GM21529 (cell line): ENCODE measurements around the gene EGFL7.

Source experiments
- ATAC-seq: cut with Tn5 transposase; IDR thresholded peaks from one replicate; pipeline ENCODE4 v1.9.1; 2021; ENCODE audit not compliant: unreplicated experiment

The EGFL7 gene

GRCh38 chr9:136662656-136663581 lies at the start of gene EGFL7:
Gene EGFL7, plus strand, starts transcription at chr9:136662916. Its CDS starts 5,367 bp downstream, at chr9:136668283.
- no peak for ATAC-seq

- ATAC-seq = no peak
Measured at GRCh38 chr9:136613824-136614371, 48.8 kb upstream of the EGFL7 start.

- ATAC-seq = no peak
Measured at GRCh38 chr9:136614372-136614922, 48.3 kb upstream of the EGFL7 start.

GRCh38 chr9:136614967-136615623 lies 47.6 kb upstream of the EGFL7 start:
- no peak for ATAC-seq

- ATAC-seq = no peak
Measured at GRCh38 chr9:136615631-136616306, 46.9 kb upstream of the EGFL7 start.

GRCh38 chr9:136616307-136616635 lies 46.4 kb upstream of the EGFL7 start:
- no peak for ATAC-seq

GRCh38 chr9:136616948-136617695 lies 45.6 kb upstream of the EGFL7 start:
- ATAC-seq = no peak

- no peak for ATAC-seq
Measured at GRCh38 chr9:136617746-136618579, 44.8 kb upstream of the EGFL7 start.

- no peak for ATAC-seq
Measured at GRCh38 chr9:136618580-136619547, 43.9 kb upstream of the EGFL7 start.

GRCh38 chr9:136619742-136620440 lies 42.8 kb upstream of the EGFL7 start:
- no peak for ATAC-seq

- ATAC-seq = no peak
Measured at GRCh38 chr9:136620441-136621018, 42.2 kb upstream of the EGFL7 start.

GRCh38 chr9:136621019-136621733 lies 41.5 kb upstream of the EGFL7 start:
- ATAC-seq = no peak

- ATAC-seq = no peak
Measured at GRCh38 chr9:136621734-136622093, 41.0 kb upstream of the EGFL7 start.

GRCh38 chr9:136622538-136622948 lies 40.2 kb upstream of the EGFL7 start:
- no peak for ATAC-seq

- no peak for ATAC-seq
Measured at GRCh38 chr9:136623016-136623841, 39.5 kb upstream of the EGFL7 start.

GRCh38 chr9:136623842-136624183 lies 38.9 kb upstream of the EGFL7 start:
- ATAC-seq = no peak
